ENCODE results near the gene UBAP2.

- no peak for TF ChIP-seq CTCF (IDR thresholded peaks at IDR 0.05; ENCODE audit: insufficient read depth, low read depth, low read length)
- TF ChIP-seq EZH2 (IDR thresholded peaks at IDR 0.05; ENCODE audit: insufficient read depth, low read length) = no peak
Observed at GRCh38 chr9:34072410-34072809, 23.7 kb upstream of the UBAP2 start.

Measured in astrocyte (in vitro differentiated cells and primary cell).